ENCODE results near the gene CTNND2. TPM values are rescaled to one million over a fixed set of nuclear protein-coding genes. Genes with fewer than 3 reads are reported as not detected.

CTNND2 gene
- total RNA-seq, 2 donors from 2014 or later, result not detected

- no peak for ATAC-seq (replicated peaks in 1 of 2)
- H3K4me3 Mint-ChIP-seq, result no peak overlapping the region
- H3K36me3 Mint-ChIP-seq (ENCODE audit: insufficient read depth in 2 of 2), result no peaks in the 10 kb centered on the region
- no peaks in the 10 kb centered on the region for H3K9me3 Mint-ChIP-seq
- H3K27me3 Mint-ChIP-seq (ENCODE audit: low read depth), result no peaks in the 10 kb centered on the region
- DNase-seq, result no peak
- no peaks in the 10 kb centered on the region for H3K4me1 Mint-ChIP-seq (ENCODE audit: low read depth)
- no peak overlapping the region for H3K27ac Mint-ChIP-seq
These were observed 908.4 kb downstream of the CTNND2 start for GRCh38 chr5:10995891-10996290.

DNA sequence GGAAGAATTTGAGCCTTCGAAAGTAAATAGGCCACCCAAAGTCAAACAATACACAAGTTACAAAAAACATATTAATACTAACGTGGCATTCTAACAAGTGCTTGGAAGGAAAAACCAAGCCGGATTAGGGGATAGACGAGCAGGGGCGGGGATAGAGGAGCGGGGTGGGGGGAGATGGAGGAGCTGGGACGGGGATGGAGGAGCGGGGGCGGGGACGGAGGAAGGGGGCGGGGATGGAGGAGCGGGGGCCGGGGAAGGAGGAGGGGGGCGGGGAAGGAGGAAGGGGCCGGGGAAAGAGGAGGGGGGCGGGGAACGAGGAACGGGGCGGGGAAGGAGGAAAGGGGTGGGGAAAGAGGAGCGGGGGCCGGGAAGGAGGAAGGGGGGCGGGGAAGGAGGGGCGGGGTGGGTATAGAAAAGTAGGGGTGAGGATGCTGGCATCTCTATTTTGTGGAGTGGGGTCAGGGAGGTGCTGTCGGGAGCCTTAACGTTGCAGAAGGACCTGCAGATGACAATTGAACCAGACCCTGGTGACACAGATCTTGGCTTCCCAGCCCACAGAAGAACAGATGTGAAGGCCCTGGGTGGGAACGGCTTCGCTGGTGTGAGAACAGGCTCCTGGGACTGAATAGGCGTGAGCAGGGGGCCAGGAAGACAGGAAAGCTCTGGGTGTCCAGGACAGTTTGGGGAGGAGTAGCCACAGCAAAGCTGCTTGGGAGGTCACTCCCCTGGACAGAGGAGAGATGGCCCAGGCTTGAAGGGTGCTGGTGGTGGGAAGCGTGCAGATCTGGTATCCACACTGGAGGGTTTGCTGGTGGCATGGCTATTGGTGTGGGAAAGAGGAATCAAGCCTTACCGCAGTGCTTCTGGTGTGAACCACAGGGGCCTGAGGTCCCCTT, 909.9 kb downstream of the CTNND2 start:
- Mint-ChIP-seq H3K4me3 (no peak overlapping the region), H3K27ac (no peak overlapping the region), H3K9me3 (no peaks in the 10 kb centered on the region), H3K27me3 (ENCODE audit: low read depth) (no peaks in the 10 kb centered on the region), H3K4me1 (ENCODE audit: low read depth) (no peaks in the 10 kb centered on the region), H3K36me3 (ENCODE audit: insufficient read depth in 2 of 2) (no peaks in the 10 kb centered on the region)
- DNase-seq, result no peak
- no peak for ATAC-seq (replicated peaks in 1 of 2)

GRCh38 chr5:10990634-10991033, 913.6 kb downstream of the CTNND2 start:
- no peak overlapping the region for H3K4me3 Mint-ChIP-seq
- no peak for DNase-seq
- peaks cover 14% of the 10 kb centered on the region for H3K27me3 Mint-ChIP-seq (ENCODE audit: low read depth)
- H3K9me3 Mint-ChIP-seq, result no peaks in the 10 kb centered on the region
- peaks cover 12% of the 10 kb centered on the region for H3K4me1 Mint-ChIP-seq (ENCODE audit: low read depth)
- no peaks in the 10 kb centered on the region for H3K36me3 Mint-ChIP-seq (ENCODE audit: insufficient read depth in 2 of 2)
- no peak for ATAC-seq (replicated peaks in 1 of 2)
- no peak overlapping the region for H3K27ac Mint-ChIP-seq

GRCh38 chr5:10989577-10990263, 914.5 kb downstream of the CTNND2 start:
- H3K27ac Mint-ChIP-seq, result no peak overlapping the region

GRCh38 chr5:10988622-10989021, 915.6 kb downstream of the CTNND2 start:
- H3K36me3 Mint-ChIP-seq (ENCODE audit: insufficient read depth in 2 of 2), result no peaks in the 10 kb centered on the region
- no peaks in the 10 kb centered on the region for H3K9me3 Mint-ChIP-seq
- ATAC-seq (replicated peaks in 1 of 2) (no peak), DNase-seq (no peak)
- H3K4me1 Mint-ChIP-seq (ENCODE audit: low read depth), result peaks cover 12% of the 10 kb centered on the region
- H3K4me3 Mint-ChIP-seq, result peak overlapping the region in 1 of 2 donors; percentile 24
- H3K27ac Mint-ChIP-seq, result no peak overlapping the region
- peaks cover 14% of the 10 kb centered on the region for H3K27me3 Mint-ChIP-seq (ENCODE audit: low read depth)

More at GRCh38 chr5:10989577-10990263, 914.5 kb downstream of the CTNND2 start:
- no peak for ATAC-seq (replicated peaks in 1 of 2)
- Mint-ChIP-seq H3K27me3 (ENCODE audit: low read depth) (peaks cover 14% of the 10 kb centered on the region), H3K36me3 (ENCODE audit: insufficient read depth in 2 of 2) (no peaks in the 10 kb centered on the region), H3K4me1 (ENCODE audit: low read depth) (peaks cover 12% of the 10 kb centered on the region), H3K4me3 (no peak overlapping the region), H3K9me3 (no peaks in the 10 kb centered on the region)
- no peak for DNase-seq

- peak; percentile 77 to 83 for ATAC-seq (replicated peaks in 1 of 2)
- Mint-ChIP-seq H3K4me1 (ENCODE audit: low read depth) (peaks cover 12% of the 10 kb centered on the region), H3K27me3 (ENCODE audit: low read depth) (peaks cover 14% of the 10 kb centered on the region), H3K4me3 (peak overlapping the region; percentile 16 to 24), H3K27ac (no peak overlapping the region), H3K9me3 (no peaks in the 10 kb centered on the region), H3K36me3 (ENCODE audit: insufficient read depth in 2 of 2) (no peaks in the 10 kb centered on the region)
- peak; percentile 67 to 81 for DNase-seq
These were observed 916.2 kb downstream of the CTNND2 start for GRCh38 chr5:10987925-10988504.

GRCh38 chr5:10987276-10987924, 916.8 kb downstream of the CTNND2 start:
- Mint-ChIP-seq H3K27me3 (ENCODE audit: low read depth) (peaks cover 14% of the 10 kb centered on the region), H3K9me3 (no peaks in the 10 kb centered on the region), H3K4me1 (ENCODE audit: low read depth) (peaks cover 12% of the 10 kb centered on the region), H3K27ac (no peak overlapping the region), H3K4me3 (no peak overlapping the region), H3K36me3 (ENCODE audit: insufficient read depth in 2 of 2) (no peaks in the 10 kb centered on the region)
- no peak for ATAC-seq (replicated peaks in 1 of 2)
- DNase-seq, result no peak

DNA sequence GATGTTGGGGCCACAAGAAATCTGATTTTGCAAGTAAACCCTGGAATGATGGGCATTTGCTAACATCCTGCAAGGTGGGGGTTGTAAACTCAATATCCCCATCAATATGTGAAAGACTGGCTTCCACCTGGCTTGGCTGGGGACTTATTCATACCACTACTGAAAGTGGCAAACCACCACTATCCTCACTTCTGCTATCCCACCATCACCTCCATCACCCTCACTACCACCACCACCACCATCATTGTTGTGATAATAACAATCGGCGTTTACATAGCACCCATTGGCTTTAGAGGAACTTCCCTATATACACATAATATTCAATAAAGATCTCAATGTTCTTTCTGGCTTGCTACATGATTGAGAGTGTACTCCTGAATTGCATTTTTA, 918.5 kb downstream of the CTNND2 start:
- no peak for DNase-seq
- Mint-ChIP-seq H3K4me1 (ENCODE audit: low read depth) (peaks cover 12% of the 10 kb centered on the region), H3K27me3 (ENCODE audit: low read depth) (peaks cover 14% of the 10 kb centered on the region), H3K27ac (no peak overlapping the region), H3K36me3 (ENCODE audit: insufficient read depth in 2 of 2) (no peaks in the 10 kb centered on the region), H3K9me3 (no peaks in the 10 kb centered on the region), H3K4me3 (no peak overlapping the region)
- no peak for ATAC-seq (replicated peaks in 1 of 2)

DNA sequence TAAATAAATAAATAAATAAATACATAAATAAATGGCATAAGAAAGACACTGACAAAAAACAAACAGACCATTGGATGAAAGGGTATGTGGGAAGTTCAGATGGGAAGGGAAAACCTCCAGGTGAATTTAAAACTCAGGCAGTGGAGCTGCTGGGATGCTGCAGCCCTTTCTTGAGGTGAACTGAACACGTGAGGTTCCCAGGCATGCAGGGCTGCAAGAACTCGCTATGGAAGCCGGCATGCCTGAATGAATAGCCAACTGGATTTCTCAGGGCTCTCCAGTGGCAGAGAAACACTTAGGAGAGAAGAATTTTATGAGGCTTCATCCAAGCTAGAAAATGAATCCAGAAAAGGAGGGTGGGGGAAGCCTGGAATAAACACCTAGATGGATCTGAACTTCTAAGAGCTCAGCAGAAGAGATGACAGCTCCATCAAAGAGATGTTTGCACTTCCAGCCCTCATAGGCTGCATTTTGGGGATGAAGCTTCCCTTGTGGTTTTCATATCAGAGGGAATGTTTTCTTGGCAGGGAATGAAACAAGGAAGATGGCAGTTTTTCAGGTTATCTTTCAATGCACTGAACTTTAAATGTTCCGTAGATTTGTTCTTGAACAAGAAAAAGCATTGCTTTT, 919.0 kb downstream of the CTNND2 start:
- peaks cover 12% of the 10 kb centered on the region for H3K4me1 Mint-ChIP-seq (ENCODE audit: low read depth)
- H3K27ac Mint-ChIP-seq, result no peak overlapping the region
- H3K9me3 Mint-ChIP-seq, result no peaks in the 10 kb centered on the region
- DNase-seq, result no peak
- no peak for ATAC-seq (replicated peaks in 1 of 2)
- H3K4me3 Mint-ChIP-seq, result no peak overlapping the region
- H3K27me3 Mint-ChIP-seq (ENCODE audit: low read depth), result peaks cover 14% of the 10 kb centered on the region
- no peaks in the 10 kb centered on the region for H3K36me3 Mint-ChIP-seq (ENCODE audit: insufficient read depth in 2 of 2)

DNA sequence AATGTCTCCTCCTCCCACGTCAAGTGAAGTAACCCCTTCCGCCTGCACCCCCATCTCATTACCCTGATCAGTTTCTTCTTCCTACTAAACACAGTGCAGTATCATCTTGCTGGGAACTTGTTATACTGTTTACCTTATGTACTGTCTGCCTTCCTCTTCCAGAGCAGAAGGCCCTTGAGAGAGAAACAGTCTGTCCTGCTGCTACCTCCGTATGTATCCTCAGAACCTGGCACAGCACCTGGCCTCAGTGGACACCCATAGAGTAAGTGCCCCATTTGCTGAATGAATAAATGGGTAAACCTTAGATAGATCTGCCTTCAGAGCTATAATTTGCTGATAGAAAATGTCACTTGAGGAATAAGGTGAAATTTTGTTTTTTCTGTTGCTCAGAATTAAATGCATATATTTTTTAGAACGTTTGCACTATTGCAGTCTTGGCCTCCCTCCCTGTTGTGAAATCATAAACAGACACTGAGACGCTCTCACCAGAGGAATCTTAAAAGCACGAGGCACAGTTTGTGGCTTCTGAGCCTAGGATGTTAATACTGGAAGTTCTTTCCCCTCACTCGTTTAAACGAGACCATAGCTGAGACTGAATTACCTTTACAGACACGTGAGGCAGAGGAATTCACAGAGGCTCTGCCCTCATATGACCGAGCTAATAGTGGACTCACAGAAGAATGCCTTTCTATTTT, 920.1 kb downstream of the CTNND2 start:
- no peak for ATAC-seq (replicated peaks in 1 of 2)
- no peak overlapping the region for H3K27ac Mint-ChIP-seq
- peaks cover 12% of the 10 kb centered on the region for H3K4me1 Mint-ChIP-seq (ENCODE audit: low read depth)

DNA sequence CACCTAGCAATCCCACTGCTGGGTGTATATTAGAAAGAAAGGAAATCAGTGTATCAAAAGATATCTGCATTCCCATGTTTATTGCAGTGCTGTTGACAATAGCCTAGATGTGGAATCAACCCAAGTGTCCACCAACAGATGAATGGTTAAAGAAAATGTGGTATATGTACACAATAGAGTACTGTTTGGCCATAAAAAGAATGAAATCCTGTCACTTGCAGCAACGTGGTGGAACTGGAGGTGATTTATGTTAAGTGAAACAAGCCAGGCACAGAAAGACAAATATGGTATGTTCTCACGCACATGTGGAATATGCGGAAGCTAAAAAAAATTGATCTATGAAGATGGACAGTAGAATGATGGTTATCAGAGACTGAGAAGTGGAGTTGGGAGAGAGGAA, 921.6 kb downstream of the CTNND2 start:
- H3K4me3 Mint-ChIP-seq, result no peak overlapping the region
- no peak overlapping the region for H3K27ac Mint-ChIP-seq
- no peaks in the 10 kb centered on the region for H3K36me3 Mint-ChIP-seq (ENCODE audit: insufficient read depth in 2 of 2)
- DNase-seq (no peak), ATAC-seq (replicated peaks in 1 of 2) (no peak)
- H3K4me1 Mint-ChIP-seq (ENCODE audit: low read depth), result peaks cover under 1% of the 10 kb centered on the region
- no peaks in the 10 kb centered on the region for H3K9me3 Mint-ChIP-seq
- peaks cover 7% of the 10 kb centered on the region for H3K27me3 Mint-ChIP-seq (ENCODE audit: low read depth)

More for the DNA sequence above, 920.1 kb downstream of the CTNND2 start:
- Mint-ChIP-seq H3K27me3 (ENCODE audit: low read depth) (peaks cover 14% of the 10 kb centered on the region), H3K4me3 (no peak overlapping the region), H3K36me3 (ENCODE audit: insufficient read depth in 2 of 2) (no peaks in the 10 kb centered on the region), H3K9me3 (no peaks in the 10 kb centered on the region)
- no peak for DNase-seq

GRCh38 chr5:10981932-10982331, 922.3 kb downstream of the CTNND2 start:
- Mint-ChIP-seq H3K36me3 (ENCODE audit: insufficient read depth in 2 of 2) (no peaks in the 10 kb centered on the region), H3K4me3 (no peak overlapping the region), H3K27me3 (ENCODE audit: low read depth) (peaks cover 3% of the 10 kb centered on the region), H3K27ac (no peak overlapping the region), H3K9me3 (no peaks in the 10 kb centered on the region), H3K4me1 (ENCODE audit: low read depth) (no peaks in the 10 kb centered on the region)
- ATAC-seq (replicated peaks in 1 of 2) (no peak), DNase-seq (no peak)

Data from activated T-cell treated with anti-CD3 and anti-CD28 coated beads, Interleukin-2, amount 50 U/mL, for 72 hours (primary cell).